Ovary (tissue), 9 donors: ENCODE data around the gene LMO3. TPM values are rescaled to one million over a fixed set of nuclear protein-coding genes. Genes with fewer than 3 reads are reported as not detected.

Source experiments
- DNase-seq, 5 donors: peaks; one replicate each; pipeline ENCODE4 v3.0.0-alpha.2; 2019 to 2020
- H3K27ac ChIP-seq, 2 donors: fragments of 200-600 bp; one replicate each; pipeline versions ENCODE4 v1.5.1 to v1.8.0; 2019 to 2022
- H3K27me3 ChIP-seq: fragments of 200-600 bp; one replicate; pipeline ENCODE4 v1.8.0; 2022
- H3K36me3 ChIP-seq: fragments of 200-600 bp; sonication (generic); one replicate; pipeline ENCODE4 v1.5.1; 2019
- H3K4me1 ChIP-seq: one replicate; pipeline ENCODE4 v1.8.1; 2013; ENCODE audit warnings: mild to moderate bottlenecking, moderate library complexity; ENCODE audit not compliant: insufficient read depth
- H3K4me3 ChIP-seq: fragments of 200-600 bp; sonication (generic); one replicate; pipeline ENCODE4 v1.5.1; 2017
- H3K9me3 ChIP-seq, 2 donors: fragments of 200-600 bp in 1 of 2; sonication (generic) in 1 of 2; one replicate each; pipeline versions ENCODE4 v1.5.1 to v1.8.1; 2013 to 2019; ENCODE audit warnings: mild to moderate bottlenecking in 1 of 2, moderate library complexity in 1 of 2
- CTCF ChIP-seq, 3 donors: fragments of 450-650 bp in 2 of 3; fragments of 200-600 bp in 1 of 3; IDR thresholded peaks; one replicate each; pipeline versions ENCODE4 v1.5.1 to v1.8.0; 2016 to 2022; ENCODE audit warnings: antibody characterized with exemption in 3 of 3, mild to moderate bottlenecking in 1 of 3
- EP300 ChIP-seq: sonication (generic); formaldehyde crosslinking; IDR thresholded peaks from one replicate; pipeline ENCODE4 v1.6.1; 2017; ENCODE audit warnings: antibody characterized with exemption
- POLR2A ChIP-seq: fragments of 450-650 bp; IDR thresholded peaks from one replicate; pipeline ENCODE4 v1.6.1; 2017; ENCODE audit warnings: antibody characterized with exemption, mild to moderate bottlenecking, moderate library complexity
- WGBS, 3 donors: extraction: QIAGEN DNeasy Blood & Tissue Kit in 1 of 3; methylation state at CpG; one replicate each; pipeline versions ENCODE4 v1.1.5 to v1.1.7; 2013 to 2017; 5-methylcytosine and 5-hydroxymethylcytosine counted together
- intact Hi-C, 4 donors: fragments of 100-400 bp; cut with DNase I; formaldehyde crosslinking; loops; one replicate each; pipeline versions ENCODE4 v1.11.0 to v1.15.1; 2022 to 2023
- polyA plus RNA-seq, 2 donors: library from polyadenylated mRNA; stranded (reverse); fragments of 200-250 nt in 1 of 2; fragments of 350-450 nt in 1 of 2; fragmentation: Illumina TruSeq in 1 of 2; extraction: RNeasy Lipid Tissue Mini Kit (QIAGEN cat#74804) in 1 of 2; gene quantifications; one replicate each; pipeline ENCODE4 v1.2.3, GENCODE V29; 2013 to 2014
- total RNA-seq, 7 donors: library from RNA; depleted of rRNA in 2 of 7; stranded (reverse); fragments of >200 nt in 2 of 7; fragmentation: NEBNext Ultra II Directional in 3 of 7; extraction: Animal tissue kit (Norgen Biotek cat#: 25700) in 3 of 7; gene quantifications; one replicate each; pipeline versions ENCODE4 v1.1.0 to v1.2.4, GENCODE V29; 2016 to 2023
- donor health status: DM: no; HTN: no; CAD: no; lungs with moderate emphysema.
- donor health status: DM: no; HTN: no; CAD: no.
- donor health status: Bipolar disorder and iron deficiency.
- donor health status: DM: yes; HTN: yes; CAD: no.
- donor health status: DM: no; HTN: no; CAD: no.
- donor health status: DM: yes; HTN: yes; CAD: no.

The LMO3 gene
- total and polyA plus RNA-seq, 9 donors = 0.97 to 11.7 (median 5.0) TPM

- DNase-seq = no peak
- no peaks in the 10 kb centered on the region for H3K27me3 ChIP-seq
- no peaks in the 10 kb centered on the region for H3K4me1 ChIP-seq
- no peaks in the 10 kb centered on the region for H3K36me3 ChIP-seq
- H3K4me3 ChIP-seq = no peak overlapping the region
- WGBS, 3 donors = 76 to 78% (median 77%) methylated on average over 5 of the region's 5 CpGs
- H3K27ac ChIP-seq = no peak overlapping the region
- TF ChIP-seq EP300 (no peak), POLR2A (no peak), CTCF (IDR thresholded peaks at IDR 0.05) (no peak)
- intact Hi-C loops = no loop called here
- no peaks in the 10 kb centered on the region for H3K9me3 ChIP-seq
Measured at GRCh38 chr12:16523284-16523950, 82.5 kb downstream of the LMO3 start.

- WGBS, 3 donors = 82 to 87% (median 85%) methylated on average over 6 of the region's 6 CpGs
- no peak for TF ChIP-seq POLR2A
- TF ChIP-seq CTCF (IDR thresholded peaks at IDR 0.05) = no peak
- no peak for TF ChIP-seq EP300
- Histone ChIP-seq H3K27ac (no peak overlapping the region), H3K9me3 (no peaks in the 10 kb centered on the region), H3K4me1 (no peaks in the 10 kb centered on the region), H3K36me3 (no peaks in the 10 kb centered on the region), H3K4me3 (no peak overlapping the region), H3K27me3 (no peaks in the 10 kb centered on the region)
- intact Hi-C loops = no loop called here
- DNase-seq = no peak
Measured at GRCh38 chr12:16520328-16520727, 85.6 kb downstream of the LMO3 start.

- Histone ChIP-seq H3K27me3 (no peaks in the 10 kb centered on the region), H3K27ac (no peak overlapping the region), H3K4me3 (no peak overlapping the region), H3K4me1 (no peaks in the 10 kb centered on the region), H3K36me3 (no peaks in the 10 kb centered on the region), H3K9me3 (no peaks in the 10 kb centered on the region)
- WGBS, 3 donors = 88 to 95% (median 90%) methylated on average over 3 of the region's 3 CpGs
- no peak for TF ChIP-seq POLR2A
- no peak for DNase-seq
- intact Hi-C loops = no loop called here
Measured at GRCh38 chr12:16515666-16516065, 90.3 kb downstream of the LMO3 start.

GRCh38 chr12:16513231-16513630 lies 92.7 kb downstream of the LMO3 start:
- intact Hi-C loops = no loop called here
- Histone ChIP-seq H3K4me3 (no peak overlapping the region), H3K9me3 (no peaks in the 10 kb centered on the region), H3K36me3 (no peaks in the 10 kb centered on the region), H3K27ac (no peak overlapping the region), H3K27me3 (no peaks in the 10 kb centered on the region), H3K4me1 (no peaks in the 10 kb centered on the region)
- no peak for DNase-seq
- 94 to 96% (median 96%) methylated on average over 15 of the region's 15 CpGs for WGBS, 3 donors
- no peak for TF ChIP-seq POLR2A
- TF ChIP-seq CTCF (IDR thresholded peaks at IDR 0.05) = no peak
- no peak for TF ChIP-seq EP300

- H3K4me1 ChIP-seq = no peaks in the 10 kb centered on the region
- 73 to 85% (median 77%) methylated on average over 2 of the region's 2 CpGs for WGBS, 3 donors
- H3K36me3 ChIP-seq = no peaks in the 10 kb centered on the region
- H3K9me3 ChIP-seq = no peaks in the 10 kb centered on the region
- TF ChIP-seq EP300 (no peak), POLR2A (no peak), CTCF (IDR thresholded peaks at IDR 0.05) (no peak)
- H3K27ac ChIP-seq = no peak overlapping the region
- no peak for DNase-seq
- no peaks in the 10 kb centered on the region for H3K27me3 ChIP-seq
- intact Hi-C loops = no loop called here
- no peak overlapping the region for H3K4me3 ChIP-seq
Measured at GRCh38 chr12:16509411-16509810, 96.6 kb downstream of the LMO3 start.
